IMR-90 (cell line): ENCODE results near the gene MSI2. TPM values are rescaled to one million over a fixed set of nuclear protein-coding genes. Genes with fewer than 3 reads are reported as not detected.

Source experiments
- ATAC-seq: fragments of 200-7000 bp; cut with Tn5 transposase; 2 replicates; pipeline ENCODE4 v1.9.1; 2020; ENCODE audit warnings: low read depth, mild to moderate bottlenecking, moderate library complexity
- BruUV-seq: library from RNA; stranded (reverse); fragments of 400-500 nt; replicated peaks from 2 replicates; lab custom pipeline; 2021; lab: Mats Ljungman, UMichigan
- CTCF ChIA-PET: fragments of 300-600 bp; formaldehyde crosslinking; extraction: SDS; loops from one replicate; lab custom pipeline; 2021; ENCODE audit warnings: antibody characterized with exemption; lab: Yijun Ruan, JAX
- POLR2A ChIA-PET: fragments of 300-600 bp; sonication (Branson Sonifier 250); formaldehyde crosslinking; loops from one replicate; lab custom pipeline; 2022; ENCODE audit warnings: antibody characterized with exemption; ENCODE audit not compliant: unreplicated experiment; lab: Charles Lee
- DNase-seq: peaks from one replicate; pipeline ENCODE4 v3.0.0; 2013
- H2AFZ ChIP-seq: replicated peaks from 2 replicates; pipeline ENCODE3; 2013; ENCODE audit warnings: low read length, mild to moderate bottlenecking; ENCODE audit not compliant: poor library complexity
- H2AK5ac ChIP-seq: 2 replicates; pipeline ENCODE4 v1.6.1; 2013; ENCODE audit warnings: low read depth, low read length, inconsistent platforms
- H2AK9ac ChIP-seq: replicated peaks from 2 replicates; pipeline ENCODE3; 2013; ENCODE audit warnings: mild to moderate bottlenecking, low read depth, low read length, moderate library complexity; ENCODE audit not compliant: poor library complexity
- H2BK120ac ChIP-seq: 2 replicates; pipeline ENCODE4 v1.6.1; 2013; ENCODE audit warnings: low read depth, low read length, inconsistent platforms
- H2BK15ac ChIP-seq: 3 replicates; pipeline ENCODE4 v1.6.1; 2013; ENCODE audit warnings: low read depth, low read length, inconsistent platforms
- H2BK20ac ChIP-seq: 2 replicates; pipeline ENCODE4 v1.6.1; 2013; ENCODE audit warnings: low read depth, mild to moderate bottlenecking, inconsistent platforms, low read length, moderate library complexity
- H2BK5ac ChIP-seq: 2 replicates; pipeline ENCODE4 v1.6.1; 2013; ENCODE audit warnings: mild to moderate bottlenecking, low read depth, low read length, inconsistent platforms; ENCODE audit not compliant: poor library complexity, severe bottlenecking
- H3K14ac ChIP-seq: replicated peaks from 2 replicates; pipeline ENCODE4 v1.6.1; 2013; ENCODE audit warnings: low read depth, low read length, inconsistent platforms
- H3K18ac ChIP-seq: 2 replicates; pipeline ENCODE4 v1.6.1; 2013; ENCODE audit warnings: low read depth, low read length, control low read depth
- H3K23ac ChIP-seq: 2 replicates; pipeline ENCODE4 v1.6.1; 2013; ENCODE audit warnings: low read depth, low read length, inconsistent platforms
- H3K27ac ChIP-seq: 2 replicates; pipeline ENCODE4 v1.5.1; 2013; ENCODE audit warnings: mild to moderate bottlenecking, control low read depth, low read length; ENCODE audit not compliant: insufficient read depth
- H3K27me3 ChIP-seq: 2 replicates; pipeline ENCODE4 v1.6.1; 2013; ENCODE audit warnings: low read length; ENCODE audit not compliant: control insufficient read depth, insufficient read depth
- H3K36me3 ChIP-seq: 2 replicates; pipeline ENCODE4 v1.6.1; 2013; ENCODE audit warnings: low read length, mixed read lengths; ENCODE audit not compliant: control insufficient read depth, insufficient read depth
- H3K4ac ChIP-seq: 2 replicates; pipeline ENCODE4 v1.6.1; 2013; ENCODE audit warnings: low read depth, low read length, inconsistent platforms
- H3K4me1 ChIP-seq: 2 replicates; pipeline ENCODE4 v1.6.1; 2013; ENCODE audit warnings: low read length, mixed read lengths; ENCODE audit not compliant: control insufficient read depth, insufficient read depth
- H3K4me2 ChIP-seq: 2 replicates; pipeline ENCODE4 v1.6.1; 2013; ENCODE audit warnings: low read depth, mild to moderate bottlenecking, control low read depth, low read length, moderate library complexity
- H3K4me3 ChIP-seq: 2 replicates; pipeline ENCODE4 v1.5.1; 2013; ENCODE audit warnings: low read depth, mild to moderate bottlenecking, control low read depth, low read length, moderate library complexity; ENCODE audit not compliant: insufficient read depth
- H3K56ac ChIP-seq: 2 replicates; pipeline ENCODE4 v1.6.1; 2013; ENCODE audit warnings: low read length, inconsistent platforms; ENCODE audit not compliant: insufficient read depth; ENCODE audit errors: extremely low read depth
- H3K79me1 ChIP-seq, 2 experiments: 2 replicates each; pipeline ENCODE4 v1.6.1; 2013; ENCODE audit warnings: low read length in 2 of 2, inconsistent platforms in 1 of 2, low read depth in 1 of 2
- H3K9ac ChIP-seq: 2 replicates; pipeline ENCODE4 v1.6.1; 2013; ENCODE audit warnings: low read depth, low read length, control low read depth
- H3K9me1 ChIP-seq: 2 replicates; pipeline ENCODE4 v1.6.1; 2013; ENCODE audit warnings: low read length, inconsistent platforms; ENCODE audit not compliant: insufficient read depth
- H3K9me3 ChIP-seq: 2 replicates; pipeline ENCODE4 v1.6.1; 2013; ENCODE audit warnings: low read length; ENCODE audit not compliant: control insufficient read depth, insufficient read depth
- H4K20me1 ChIP-seq: 2 replicates; pipeline ENCODE4 v1.6.1; 2013; ENCODE audit warnings: low read length, inconsistent platforms; ENCODE audit not compliant: insufficient read depth
- H4K5ac ChIP-seq: 2 replicates; pipeline ENCODE4 v1.6.1; 2013; ENCODE audit warnings: mild to moderate bottlenecking, low read depth, low read length, control low read depth
- H4K8ac ChIP-seq, 2 experiments: 2 replicates each; pipeline ENCODE4 v1.6.1; 2013; ENCODE audit warnings: low read depth in 2 of 2, low read length in 2 of 2, control low read depth in 1 of 2, inconsistent platforms in 1 of 2
- H4K91ac ChIP-seq: 2 replicates; pipeline ENCODE4 v1.6.1; 2013; ENCODE audit warnings: low read depth, low read length, inconsistent platforms; ENCODE audit not compliant: insufficient read depth
- BHLHE40 ChIP-seq: fragments of 150-350 bp; IDR thresholded peaks from 2 replicates; pipeline ENCODE4 v1.6.1; 2016; ENCODE audit warnings: mild to moderate bottlenecking, low read depth, low read length
- ELK1 ChIP-seq: fragments of 150-350 bp; IDR thresholded peaks from 2 replicates; pipeline ENCODE4 v1.6.1; 2016; ENCODE audit warnings: low read depth, mild to moderate bottlenecking, low read length, moderate library complexity, borderline replicate concordance
- MAFK ChIP-seq: IDR thresholded peaks from 2 replicates; pipeline ENCODE4 v1.6.1; 2012; ENCODE audit warnings: low read depth, low read length, improper control_type of control experiment
- MAZ ChIP-seq: IDR thresholded peaks from 2 replicates; pipeline ENCODE4 v1.6.1; 2012; ENCODE audit warnings: low read depth, mild to moderate bottlenecking, low read length, improper control_type of control experiment, moderate library complexity, borderline replicate concordance
- RAD21 ChIP-seq: IDR thresholded peaks from 2 replicates; pipeline ENCODE4 v1.6.1; 2012; ENCODE audit warnings: low read length, improper control_type of control experiment
- RCOR1 ChIP-seq: IDR thresholded peaks from 2 replicates; pipeline ENCODE4 v1.6.1; 2012; ENCODE audit warnings: mild to moderate bottlenecking, low read length, improper control_type of control experiment; ENCODE audit not compliant: insufficient replicate concordance
- RFX5 ChIP-seq: IDR thresholded peaks from 2 replicates; pipeline ENCODE4 v1.8.0; 2012; ENCODE audit warnings: low read depth, mild to moderate bottlenecking, low read length, moderate library complexity
- SMC3 ChIP-seq: fragments of 150-350 bp; IDR thresholded peaks from 2 replicates; pipeline ENCODE4 v1.6.1; 2016; ENCODE audit warnings: low read depth, mild to moderate bottlenecking, antibody characterized with exemption, low read length, moderate library complexity
- WGBS, 2 experiments: methylation state at CpG; one replicate each; pipeline versions ENCODE4 v1.1.5 to v1.1.7; 2013; ENCODE audit warnings: missing lambda C conversion rate in 2 of 2; ENCODE audit not compliant: insufficient read length in 1 of 2; ENCODE audit errors: extremely low coverage in 2 of 2; 5-methylcytosine and 5-hydroxymethylcytosine counted together
- dilution Hi-C: fragments of 300-500 bp; cut with HindIII; formaldehyde crosslinking; loops from one replicate; pipeline ENCODE4 v1.14.3; 2018; ENCODE audit warnings: low sequenced_read_pairs; ENCODE audit not compliant: unreplicated experiment
- in situ Hi-C: fragments of 300-500 bp; cut with MboI; formaldehyde crosslinking; loops from 3 replicates; pipeline ENCODE4 v1.14.3; 2019; ENCODE audit warnings: low sequenced_read_pairs, inconsistent platforms, mixed read lengths
- intact Hi-C: fragments of 100-400 bp; cut with micrococcal nuclease; formaldehyde crosslinking; loops from 2 replicates; pipeline ENCODE4 v1.10.0; 2022
- polyA plus RNA-seq, 3 experiments: library from polyadenylated mRNA; depleted of rRNA; stranded (reverse); fragments of >200 nt; gene quantifications; 2 replicates each; pipeline ENCODE4 v1.2.3, GENCODE V29; 2012; ENCODE audit warnings: low replicate concordance in 1 of 3
- total RNA-seq: library from RNA; depleted of rRNA; stranded (reverse); fragments of >200 nt; gene quantifications from 2 replicates; pipeline ENCODE4 v1.2.3, GENCODE V29; 2012
- TF ChIP-seq, protein P1 (sequence below): conservative IDR thresholded peaks from 2 replicates; pipeline ENCODE4 v1.5.1; 2012; ENCODE audit warnings: mild to moderate bottlenecking, low read depth, low read length, improper control_type of control experiment
- TF ChIP-seq, protein P2 (sequence below): fragments of 150-350 bp; IDR thresholded peaks from 2 replicates; pipeline ENCODE4 v1.6.1; 2017; ENCODE audit warnings: mild to moderate bottlenecking, antibody characterized with exemption, low read length, low read depth

The MSI2 gene
- total and polyA plus RNA-seq, 2 of the 4 experiments (the other 2 are of a cell fraction) = 13.0 to 16.0 TPM

DNA sequence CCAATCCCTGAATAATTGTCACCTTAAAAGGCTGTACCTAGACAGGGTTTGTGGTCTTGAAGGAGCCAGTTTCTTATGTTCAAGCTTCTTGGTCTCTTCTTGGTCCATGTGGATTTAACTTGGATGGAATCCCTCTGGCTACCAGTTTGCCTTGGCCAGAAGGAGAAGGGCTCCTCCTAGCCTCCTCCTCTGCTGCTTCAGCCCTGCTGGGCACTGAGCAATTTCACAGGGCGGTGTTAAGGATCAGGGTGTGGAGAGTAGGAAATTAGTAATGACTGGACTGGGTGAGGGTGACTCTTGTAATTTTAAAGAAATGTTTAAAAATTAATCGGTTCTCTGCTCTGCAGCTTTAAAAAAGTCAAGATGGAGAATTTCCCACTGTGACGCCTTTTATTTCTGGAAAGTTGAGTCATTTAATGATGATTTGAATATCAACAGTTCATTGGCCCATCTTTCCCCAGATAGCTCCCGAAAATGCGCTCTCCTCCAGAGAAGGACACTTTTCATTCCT is 96.4 kb downstream of the MSI2 start:
- Histone ChIP-seq H3K56ac (no peak overlapping the region), H3K4me2 (no peak overlapping the region), H3K79me1 (no peaks in the 10 kb centered on the region; a peak in 1 of 4 replicates), H2BK15ac (no peak overlapping the region), H4K91ac (no peak overlapping the region), H3K4me1 (peaks cover 4% of the 10 kb centered on the region), H3K9ac (no peak overlapping the region), H2AFZ (no peak overlapping the region), H2BK120ac (no peak overlapping the region), H3K36me3 (peaks cover 6% of the 10 kb centered on the region), H3K27me3 (no peaks in the 10 kb centered on the region), H2BK20ac (no peak overlapping the region), H3K4ac (no peak overlapping the region), H4K5ac (no peak overlapping the region), H3K27ac (no peak overlapping the region), H4K20me1 (no peaks in the 10 kb centered on the region; the same call in 1 of the 2 replicates), H2BK5ac (no peak overlapping the region), H3K14ac (no peak overlapping the region), H3K18ac (no peak overlapping the region), H3K9me1 (peaks cover 6% of the 10 kb centered on the region; the same call in 1 of the 2 replicates), H3K9me3 (no peaks in the 10 kb centered on the region), H2AK5ac (no peak overlapping the region), H3K23ac (no peak overlapping the region), H3K4me3 (no peak overlapping the region), H4K8ac (no peak overlapping the region), H2AK9ac (no peak overlapping the region)
- BruUV-seq = no TSS peak
- DNase-seq (no peak), ATAC-seq (no peak)
- 100% methylated on average over 1 of the region's 5 CpGs; no CpG with 5 or more reads in 1 of the 2 experiments for whole genome bisulfite sequencing, 2 experiments
- intact Hi-C loops = no loop called here
- TF ChIP-seq, protein P1, sequence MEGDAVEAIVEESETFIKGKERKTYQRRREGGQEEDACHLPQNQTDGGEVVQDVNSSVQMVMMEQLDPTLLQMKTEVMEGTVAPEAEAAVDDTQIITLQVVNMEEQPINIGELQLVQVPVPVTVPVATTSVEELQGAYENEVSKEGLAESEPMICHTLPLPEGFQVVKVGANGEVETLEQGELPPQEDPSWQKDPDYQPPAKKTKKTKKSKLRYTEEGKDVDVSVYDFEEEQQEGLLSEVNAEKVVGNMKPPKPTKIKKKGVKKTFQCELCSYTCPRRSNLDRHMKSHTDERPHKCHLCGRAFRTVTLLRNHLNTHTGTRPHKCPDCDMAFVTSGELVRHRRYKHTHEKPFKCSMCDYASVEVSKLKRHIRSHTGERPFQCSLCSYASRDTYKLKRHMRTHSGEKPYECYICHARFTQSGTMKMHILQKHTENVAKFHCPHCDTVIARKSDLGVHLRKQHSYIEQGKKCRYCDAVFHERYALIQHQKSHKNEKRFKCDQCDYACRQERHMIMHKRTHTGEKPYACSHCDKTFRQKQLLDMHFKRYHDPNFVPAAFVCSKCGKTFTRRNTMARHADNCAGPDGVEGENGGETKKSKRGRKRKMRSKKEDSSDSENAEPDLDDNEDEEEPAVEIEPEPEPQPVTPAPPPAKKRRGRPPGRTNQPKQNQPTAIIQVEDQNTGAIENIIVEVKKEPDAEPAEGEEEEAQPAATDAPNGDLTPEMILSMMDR = no peak
- TF ChIP-seq, protein P2, sequence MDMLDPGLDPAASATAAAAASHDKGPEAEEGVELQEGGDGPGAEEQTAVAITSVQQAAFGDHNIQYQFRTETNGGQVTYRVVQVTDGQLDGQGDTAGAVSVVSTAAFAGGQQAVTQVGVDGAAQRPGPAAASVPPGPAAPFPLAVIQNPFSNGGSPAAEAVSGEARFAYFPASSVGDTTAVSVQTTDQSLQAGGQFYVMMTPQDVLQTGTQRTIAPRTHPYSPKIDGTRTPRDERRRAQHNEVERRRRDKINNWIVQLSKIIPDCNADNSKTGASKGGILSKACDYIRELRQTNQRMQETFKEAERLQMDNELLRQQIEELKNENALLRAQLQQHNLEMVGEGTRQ = no peak
- no peak for TF ChIP-seq MAFK
- no peak for TF ChIP-seq MAZ
- no peak for TF ChIP-seq ELK1
- TF ChIP-seq RFX5 = no peak
- no peak for TF ChIP-seq RCOR1
- no peak for TF ChIP-seq SMC3
- no peak for TF ChIP-seq BHLHE40
- no peak for TF ChIP-seq RAD21
- in situ Hi-C loops = no loop called here
- ChIA-PET POLR2A (no interaction called here), CTCF (interaction anchor here (0.6 kb wide), 1 partner anchor 15 kb away, joined by 3 read pairs; no protein-coding TSS in a partner anchor)
- dilution Hi-C loops = no loop called here
